GM21717 (cell line): ENCODE results near the gene ALPK3.

Experiments used
- ATAC-seq: cut with Tn5 transposase; IDR thresholded peaks from one replicate; pipeline ENCODE4 v1.9.1; 2021; ENCODE audit warnings: mild to moderate bottlenecking, moderate library complexity; ENCODE audit not compliant: unreplicated experiment

Gene ALPK3, protein sequence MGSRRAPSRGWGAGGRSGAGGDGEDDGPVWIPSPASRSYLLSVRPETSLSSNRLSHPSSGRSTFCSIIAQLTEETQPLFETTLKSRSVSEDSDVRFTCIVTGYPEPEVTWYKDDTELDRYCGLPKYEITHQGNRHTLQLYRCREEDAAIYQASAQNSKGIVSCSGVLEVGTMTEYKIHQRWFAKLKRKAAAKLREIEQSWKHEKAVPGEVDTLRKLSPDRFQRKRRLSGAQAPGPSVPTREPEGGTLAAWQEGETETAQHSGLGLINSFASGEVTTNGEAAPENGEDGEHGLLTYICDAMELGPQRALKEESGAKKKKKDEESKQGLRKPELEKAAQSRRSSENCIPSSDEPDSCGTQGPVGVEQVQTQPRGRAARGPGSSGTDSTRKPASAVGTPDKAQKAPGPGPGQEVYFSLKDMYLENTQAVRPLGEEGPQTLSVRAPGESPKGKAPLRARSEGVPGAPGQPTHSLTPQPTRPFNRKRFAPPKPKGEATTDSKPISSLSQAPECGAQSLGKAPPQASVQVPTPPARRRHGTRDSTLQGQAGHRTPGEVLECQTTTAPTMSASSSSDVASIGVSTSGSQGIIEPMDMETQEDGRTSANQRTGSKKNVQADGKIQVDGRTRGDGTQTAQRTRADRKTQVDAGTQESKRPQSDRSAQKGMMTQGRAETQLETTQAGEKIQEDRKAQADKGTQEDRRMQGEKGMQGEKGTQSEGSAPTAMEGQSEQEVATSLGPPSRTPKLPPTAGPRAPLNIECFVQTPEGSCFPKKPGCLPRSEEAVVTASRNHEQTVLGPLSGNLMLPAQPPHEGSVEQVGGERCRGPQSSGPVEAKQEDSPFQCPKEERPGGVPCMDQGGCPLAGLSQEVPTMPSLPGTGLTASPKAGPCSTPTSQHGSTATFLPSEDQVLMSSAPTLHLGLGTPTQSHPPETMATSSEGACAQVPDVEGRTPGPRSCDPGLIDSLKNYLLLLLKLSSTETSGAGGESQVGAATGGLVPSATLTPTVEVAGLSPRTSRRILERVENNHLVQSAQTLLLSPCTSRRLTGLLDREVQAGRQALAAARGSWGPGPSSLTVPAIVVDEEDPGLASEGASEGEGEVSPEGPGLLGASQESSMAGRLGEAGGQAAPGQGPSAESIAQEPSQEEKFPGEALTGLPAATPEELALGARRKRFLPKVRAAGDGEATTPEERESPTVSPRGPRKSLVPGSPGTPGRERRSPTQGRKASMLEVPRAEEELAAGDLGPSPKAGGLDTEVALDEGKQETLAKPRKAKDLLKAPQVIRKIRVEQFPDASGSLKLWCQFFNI (N-terminal part only)

DNA sequence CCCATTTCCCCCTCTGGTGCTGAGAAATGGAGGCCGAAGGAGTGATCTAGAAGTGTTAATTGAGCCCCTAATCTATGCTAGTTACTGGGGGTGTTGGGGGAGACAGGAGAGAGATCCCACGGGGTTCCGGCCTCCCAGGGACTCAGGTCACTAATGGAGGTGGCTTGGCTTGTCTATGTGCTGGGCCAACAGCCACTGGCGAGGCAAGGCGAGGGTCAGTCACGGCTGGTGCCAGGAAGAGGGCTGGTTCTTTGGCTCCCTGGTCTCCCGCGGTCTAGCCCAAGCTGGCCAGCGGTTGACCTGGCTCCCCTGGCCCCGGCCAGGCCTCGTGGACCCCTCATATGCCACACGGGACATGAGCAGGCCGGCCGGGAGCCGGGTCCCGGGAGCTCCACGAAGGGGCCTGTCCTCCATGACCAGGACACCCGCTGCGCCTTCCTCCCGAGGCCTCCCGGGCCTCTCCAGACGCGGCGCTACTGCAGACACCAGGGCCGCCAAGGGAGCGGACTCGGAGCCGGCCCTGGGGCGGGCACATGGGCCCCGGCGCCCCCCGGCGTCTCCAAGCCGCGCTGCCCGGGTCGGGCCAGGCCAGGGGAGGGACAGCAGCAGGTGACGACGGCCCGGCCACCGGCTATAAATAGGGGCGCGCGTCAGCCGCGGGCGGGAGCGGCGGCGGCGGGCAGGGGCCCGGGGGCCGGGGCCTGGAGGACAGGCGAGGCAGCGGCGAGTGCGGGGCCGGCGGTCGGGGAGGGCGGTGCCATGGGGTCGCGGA lies at the start of gene ALPK3:
ALPK3 (plus strand) TSS at position 663 of the 772 bp plus-strand sequence; CDS start at position 760, 97 bp downstream.
- no peak for ATAC-seq

DNA sequence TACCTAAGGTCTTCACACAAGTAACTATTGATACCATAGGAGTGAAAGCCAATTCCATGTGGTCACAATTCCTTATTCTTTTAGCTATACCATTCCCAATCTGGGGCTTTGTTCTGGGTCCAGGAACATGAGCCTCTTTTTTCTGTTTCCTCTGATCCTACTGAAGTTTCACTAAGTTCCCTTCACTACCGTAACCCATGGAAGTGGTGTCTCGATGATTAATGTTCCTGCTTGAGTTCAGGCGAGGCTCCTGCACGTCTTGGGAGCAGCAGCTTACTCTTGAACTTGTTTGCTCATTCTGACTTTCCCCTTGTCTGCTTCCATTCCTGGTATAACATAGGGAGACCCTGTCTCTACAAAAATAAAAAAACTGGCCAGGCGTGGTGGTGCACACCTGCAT lies 45.1 kb upstream of the ALPK3 start:
- ATAC-seq = no peak

DNA sequence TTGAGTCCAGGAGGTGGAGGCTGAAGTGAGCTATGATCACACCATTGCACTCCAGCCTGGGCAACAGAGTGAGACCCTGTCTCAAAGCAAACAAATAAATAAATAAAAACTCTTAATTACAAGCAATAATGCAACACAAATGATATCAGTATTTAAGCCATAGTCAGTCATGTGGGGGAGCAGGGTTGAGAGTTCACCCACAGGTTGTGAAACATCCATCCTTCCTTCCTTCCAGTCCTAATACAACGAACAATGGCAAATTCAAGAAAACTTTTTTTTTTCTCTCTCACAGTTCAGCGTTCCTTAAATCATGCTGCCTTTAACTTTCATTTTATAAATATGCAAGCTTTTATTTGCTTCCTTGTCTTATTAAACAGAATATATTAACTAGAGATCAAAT lies 44.7 kb upstream of the ALPK3 start:
- ATAC-seq = no peak

DNA sequence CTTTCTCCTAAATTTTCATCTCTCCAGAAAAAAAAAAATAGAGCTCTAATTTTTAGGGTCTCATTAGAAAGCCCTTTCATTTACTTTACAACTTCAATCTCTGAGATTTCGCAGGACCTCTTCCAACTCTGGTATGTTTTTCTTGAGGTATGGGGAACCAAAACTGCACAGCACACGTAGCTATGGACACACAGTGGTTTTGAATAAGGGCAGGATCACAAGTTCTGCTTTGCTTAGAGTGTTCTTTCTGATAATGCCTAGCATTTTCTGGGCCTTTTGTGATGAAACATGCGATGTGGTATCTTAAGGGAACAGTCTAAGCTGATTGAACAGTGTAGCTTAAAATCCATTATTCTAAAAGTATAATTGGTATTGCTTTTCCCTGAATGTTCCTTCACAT lies 43.4 kb upstream of the ALPK3 start:
- ATAC-seq = no peak

DNA sequence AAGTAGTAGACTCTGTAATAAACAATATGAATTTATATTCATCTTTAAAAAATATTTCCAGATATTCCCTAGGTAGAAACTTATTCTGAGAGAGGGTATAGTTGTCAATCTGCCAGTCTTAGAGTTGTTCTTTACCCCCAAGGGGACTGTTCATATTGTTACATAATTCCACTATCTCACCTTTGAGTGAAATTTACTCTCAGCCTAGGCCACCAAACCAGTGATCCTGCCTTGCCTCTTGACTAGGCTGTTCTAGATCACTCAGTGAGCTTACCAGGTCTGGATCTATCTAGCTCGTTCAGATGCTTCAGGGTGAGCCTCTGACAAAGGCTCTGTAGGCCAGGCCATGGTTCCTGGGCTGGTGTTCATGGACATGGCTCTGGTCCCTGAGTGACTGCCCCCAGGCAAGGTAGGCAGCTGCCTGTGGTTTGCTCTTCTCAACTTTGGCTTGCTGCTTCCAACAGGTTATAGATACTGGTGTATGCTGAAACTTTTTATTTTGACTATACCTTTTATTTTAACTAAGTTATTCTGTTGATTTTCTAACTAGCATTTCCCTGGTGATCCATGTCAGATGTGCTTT lies 41.2 kb upstream of the ALPK3 start:
- no peak for ATAC-seq

DNA sequence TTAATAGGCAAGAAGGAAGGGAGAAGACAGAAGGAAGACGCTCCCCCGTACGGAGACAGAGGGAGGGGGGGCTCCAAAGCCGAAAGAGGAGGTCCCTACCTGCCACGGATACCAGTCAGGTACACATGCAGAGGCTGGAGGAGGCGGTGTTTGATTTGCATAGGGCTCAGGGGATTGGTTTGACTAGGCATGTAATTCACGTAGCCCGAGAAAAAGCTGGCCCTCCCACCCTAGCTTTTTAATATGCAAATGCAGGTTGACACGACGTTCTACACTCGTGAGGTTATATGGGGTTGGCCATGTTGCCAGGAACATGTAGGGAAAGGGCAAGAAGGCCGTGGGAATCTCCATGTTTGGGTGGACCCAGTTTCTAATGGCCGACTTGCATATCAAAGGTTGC lies 39.0 kb upstream of the ALPK3 start:
- ATAC-seq = no peak

DNA sequence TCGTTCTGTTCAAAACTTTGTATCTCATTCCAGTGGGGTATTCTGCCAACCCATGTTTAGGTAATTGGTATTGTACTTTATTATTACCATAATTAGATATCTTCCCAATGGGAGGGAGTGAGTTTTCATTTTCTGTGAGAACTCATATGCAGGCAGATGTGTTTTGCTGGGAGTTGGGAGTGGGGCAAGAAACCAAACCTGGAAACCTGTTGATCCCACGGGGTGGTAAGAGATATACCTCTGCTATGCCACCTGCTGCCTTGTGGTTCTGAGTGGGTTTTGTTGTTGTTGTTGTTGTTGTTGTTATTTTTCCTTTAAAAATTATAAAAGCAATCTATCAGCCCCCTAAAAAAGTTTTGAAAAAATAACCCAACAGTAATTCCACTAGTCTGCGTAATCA lies 36.7 kb upstream of the ALPK3 start:
- no peak for ATAC-seq

DNA sequence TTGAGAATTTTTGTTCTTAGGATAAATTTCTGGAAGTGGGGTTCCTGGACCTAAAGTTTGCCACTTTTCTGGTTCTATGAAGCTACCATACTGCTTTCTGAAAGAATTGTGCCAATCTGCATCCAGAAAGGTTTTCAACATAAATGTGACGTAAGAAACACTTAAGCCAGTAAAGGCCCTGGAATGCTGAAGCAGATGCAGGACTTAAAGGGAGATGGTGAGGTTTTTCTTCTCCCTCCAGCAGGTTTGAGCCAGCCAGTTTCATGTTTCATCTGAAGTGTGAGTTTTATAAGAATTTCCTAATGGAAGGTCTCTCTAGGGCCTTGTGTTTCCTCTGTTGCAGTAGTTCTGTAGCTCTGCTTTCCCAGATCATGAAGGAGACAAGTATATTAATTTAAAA lies 35.7 kb upstream of the ALPK3 start:
- no peak for ATAC-seq

DNA sequence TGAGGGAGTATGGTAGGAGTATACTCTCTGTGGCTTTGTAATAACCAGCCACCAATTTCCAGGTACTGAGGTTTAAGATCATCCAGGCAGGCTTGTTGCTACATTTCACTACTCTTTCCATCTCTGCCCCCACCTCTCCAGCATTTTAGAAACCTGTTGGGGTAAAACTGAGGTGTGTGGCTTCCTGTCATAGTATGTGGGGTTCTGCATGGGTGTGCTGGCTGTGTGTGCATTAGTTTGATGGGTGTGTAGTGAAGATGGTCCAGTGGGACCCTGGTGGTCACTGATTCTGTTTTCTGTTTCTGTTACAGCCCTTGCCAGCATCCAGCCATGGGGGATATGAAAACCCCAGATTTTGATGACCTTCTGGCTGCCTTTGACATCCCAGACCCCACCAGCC lies 34.8 kb upstream of the ALPK3 start:
- no peak for ATAC-seq

DNA sequence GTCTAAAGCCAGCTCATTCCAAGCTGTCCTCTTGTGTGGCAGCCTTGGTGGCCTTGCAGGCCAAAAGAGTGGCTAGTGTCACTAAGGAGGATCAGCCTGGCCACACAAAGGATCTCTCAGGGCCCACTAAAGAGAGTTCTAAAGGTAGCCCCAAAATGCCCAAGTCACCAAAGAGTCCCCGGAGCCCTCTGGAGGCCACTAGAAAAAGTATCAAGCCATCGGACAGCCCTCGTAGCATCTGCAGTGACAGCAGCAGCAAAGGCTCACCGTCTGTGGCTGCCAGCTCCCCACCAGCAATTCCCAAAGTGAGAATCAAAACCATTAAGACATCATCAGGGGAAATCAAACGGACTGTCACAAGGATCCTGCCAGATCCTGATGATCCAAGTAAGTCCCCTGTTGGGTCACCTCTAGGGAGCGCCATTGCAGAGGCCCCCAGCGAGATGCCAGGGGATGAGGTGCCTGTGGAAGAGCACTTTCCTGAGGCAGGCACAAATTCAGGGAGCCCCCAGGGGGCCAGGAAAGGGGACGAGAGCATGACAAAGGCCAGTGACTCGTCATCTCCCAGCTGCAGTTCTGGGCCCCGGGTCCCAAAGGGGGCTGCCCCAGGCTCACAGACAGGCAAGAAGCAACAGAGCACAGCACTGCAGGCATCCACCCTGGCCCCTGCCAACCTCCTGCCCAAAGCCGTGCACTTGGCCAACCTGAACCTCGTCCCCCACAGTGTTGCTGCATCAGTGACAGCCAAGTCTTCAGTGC lies 33.5 kb upstream of the ALPK3 start:
- ATAC-seq = no peak

DNA sequence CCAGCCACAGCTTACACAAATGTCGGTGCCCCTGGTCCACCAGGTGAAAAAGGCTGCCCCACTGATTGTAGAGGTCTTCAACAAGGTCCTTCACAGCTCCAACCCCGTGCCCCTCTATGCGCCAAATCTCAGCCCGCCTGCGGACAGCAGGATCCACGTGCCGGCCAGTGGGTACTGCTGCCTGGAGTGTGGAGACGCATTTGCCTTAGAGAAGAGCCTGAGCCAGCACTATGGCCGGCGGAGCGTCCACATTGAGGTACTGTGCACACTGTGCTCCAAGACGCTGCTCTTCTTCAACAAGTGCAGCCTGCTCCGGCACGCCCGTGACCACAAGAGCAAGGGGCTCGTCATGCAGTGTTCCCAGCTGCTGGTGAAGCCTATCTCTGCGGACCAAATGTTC lies 32.9 kb upstream of the ALPK3 start:
- no peak for ATAC-seq

DNA sequence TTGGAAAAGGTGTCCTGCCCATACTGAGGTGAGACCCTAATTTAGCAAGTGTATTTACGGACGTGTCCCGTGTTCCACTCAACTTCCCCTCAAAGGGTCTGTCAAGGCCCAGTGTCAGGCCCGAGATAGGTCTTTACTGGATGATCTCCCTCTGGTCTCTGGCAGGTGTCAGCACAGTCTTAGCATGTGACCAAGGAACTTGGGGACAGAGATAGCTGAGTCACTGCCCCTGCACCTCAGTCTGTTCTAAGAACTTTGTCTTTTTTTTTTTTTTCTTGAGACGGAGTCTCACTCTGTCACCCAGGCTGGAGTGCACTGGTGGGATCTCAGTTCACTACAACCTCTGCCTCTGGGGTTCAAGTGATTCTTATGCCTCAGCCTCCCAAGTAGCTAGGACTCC lies 32.1 kb upstream of the ALPK3 start:
- no peak for ATAC-seq

DNA sequence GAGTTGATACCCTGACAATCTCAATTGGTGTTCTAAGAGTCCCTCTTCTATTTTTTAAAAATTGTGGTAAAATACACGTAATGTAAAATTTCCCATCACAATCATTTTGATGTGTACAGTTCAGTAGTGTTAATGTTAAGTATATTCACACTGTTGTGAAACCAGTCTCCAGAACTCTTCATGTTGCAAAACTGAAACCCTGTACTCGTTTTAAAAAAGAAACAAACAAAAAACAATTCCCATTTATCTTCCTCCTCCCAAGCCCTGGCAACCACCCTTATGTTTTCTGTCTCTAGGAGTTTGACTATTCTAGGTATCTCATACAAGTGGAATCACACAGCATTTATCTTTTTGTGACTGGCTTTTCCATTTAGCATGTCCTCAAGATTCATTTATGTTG lies 28.7 kb upstream of the ALPK3 start:
- ATAC-seq = no peak

DNA sequence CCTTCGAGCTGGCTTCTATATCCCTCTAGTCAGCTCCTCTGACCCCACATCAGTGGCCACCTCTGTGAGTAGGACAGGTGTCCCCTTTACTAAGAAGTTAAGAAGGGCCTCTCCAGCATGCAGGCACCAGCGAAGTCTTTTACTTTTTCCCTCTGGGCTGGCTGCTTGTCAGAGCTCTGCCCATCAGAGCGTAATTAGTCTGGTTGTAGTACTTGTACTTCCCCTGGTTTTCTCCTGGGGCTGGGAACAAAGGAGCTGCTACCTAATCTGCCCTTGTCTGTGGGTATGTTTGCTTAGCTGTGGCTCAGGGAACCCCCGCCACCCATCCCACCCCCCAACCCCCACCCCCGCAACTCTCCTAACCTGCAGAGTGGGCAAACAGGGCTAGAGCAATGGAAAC lies 27.4 kb upstream of the ALPK3 start:
- ATAC-seq = no peak

DNA sequence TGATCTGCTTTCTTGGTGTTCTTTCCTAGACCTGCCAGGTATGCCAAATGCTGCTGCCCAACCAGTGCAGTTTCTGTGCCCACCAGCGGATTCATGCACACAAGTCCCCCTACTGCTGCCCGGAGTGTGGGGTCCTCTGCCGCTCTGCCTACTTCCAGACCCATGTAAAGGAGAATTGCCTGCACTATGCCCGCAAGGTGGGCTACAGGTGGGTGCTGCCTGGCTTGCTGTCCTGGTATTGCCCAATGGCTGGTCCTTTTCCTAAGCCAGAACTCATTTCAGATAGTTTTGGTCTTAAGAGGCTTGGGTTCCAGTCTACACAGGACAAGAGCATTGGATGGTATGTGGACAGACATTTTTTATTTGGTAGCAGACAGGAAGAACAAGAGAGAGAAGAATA lies 26.5 kb upstream of the ALPK3 start:
- ATAC-seq = no peak

DNA sequence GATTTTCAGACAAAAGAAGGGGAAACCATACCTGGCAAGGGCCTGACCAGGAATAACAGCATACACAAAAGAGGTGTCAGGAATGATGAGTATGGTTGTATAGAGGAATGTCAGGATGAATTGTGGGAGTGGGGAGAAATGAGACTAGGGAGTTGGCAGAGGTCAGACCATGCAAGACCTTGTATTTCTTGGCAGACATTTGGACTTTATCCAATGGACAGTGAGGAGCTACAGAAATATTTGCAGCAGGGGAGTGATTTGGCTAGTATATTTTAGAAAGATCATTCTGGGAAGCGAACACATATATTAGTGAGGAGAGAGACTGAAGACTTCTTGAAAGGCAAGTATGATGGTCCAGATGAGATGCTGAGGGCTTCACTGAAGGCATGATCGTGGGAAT lies 25.4 kb upstream of the ALPK3 start:
- ATAC-seq = no peak

DNA sequence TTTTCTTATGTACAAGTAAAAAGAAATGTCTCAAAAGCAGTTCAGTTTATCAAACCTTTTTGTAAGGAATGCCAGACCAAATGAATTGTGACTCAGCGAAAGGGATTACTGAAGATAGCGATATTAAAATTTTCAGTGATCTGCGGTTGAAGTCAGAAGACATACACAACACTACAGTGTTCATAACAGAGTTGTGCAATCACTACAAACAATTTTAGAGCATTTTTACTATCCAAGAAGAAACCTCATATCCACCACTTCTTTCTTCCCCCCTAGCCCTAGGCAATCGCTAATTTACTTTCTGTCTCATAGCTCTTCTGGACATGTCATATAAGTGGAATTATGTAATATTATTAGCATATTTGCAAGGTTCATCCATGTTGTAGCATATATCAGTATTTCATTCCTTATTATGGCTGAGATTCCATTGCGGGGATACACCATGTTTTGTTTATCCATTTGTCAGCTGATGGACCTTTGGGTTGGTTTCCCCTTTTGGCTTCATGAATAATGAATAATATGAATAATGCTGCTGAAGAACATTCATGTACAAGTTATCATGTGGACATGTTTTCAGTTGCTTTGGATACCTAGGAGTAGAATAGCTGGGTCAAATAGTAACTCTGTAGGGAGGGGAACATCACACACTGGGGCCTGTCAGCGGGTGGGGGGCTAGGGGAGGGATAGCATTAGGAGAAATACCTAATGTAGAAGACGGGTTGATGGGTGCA lies 23.6 kb upstream of the ALPK3 start:
- no peak for ATAC-seq

DNA sequence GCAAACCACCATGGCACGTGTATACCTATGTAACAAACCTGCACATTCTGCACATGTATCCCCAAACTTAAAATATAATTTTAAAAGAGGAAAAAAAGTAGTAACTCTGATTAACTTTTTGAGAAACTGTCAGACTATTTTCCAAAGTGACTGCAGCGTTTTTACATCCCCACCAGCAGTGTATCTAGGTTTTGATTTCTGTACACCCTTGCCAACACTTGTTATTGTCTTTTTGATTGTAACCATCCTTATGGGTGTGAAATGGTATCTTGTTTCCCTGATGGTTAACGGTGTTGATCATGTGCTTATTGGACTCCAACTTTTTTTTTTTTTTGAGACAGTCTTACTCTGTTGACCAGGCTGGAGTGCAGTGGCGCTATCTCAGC lies 23.0 kb upstream of the ALPK3 start:
- no peak for ATAC-seq

DNA sequence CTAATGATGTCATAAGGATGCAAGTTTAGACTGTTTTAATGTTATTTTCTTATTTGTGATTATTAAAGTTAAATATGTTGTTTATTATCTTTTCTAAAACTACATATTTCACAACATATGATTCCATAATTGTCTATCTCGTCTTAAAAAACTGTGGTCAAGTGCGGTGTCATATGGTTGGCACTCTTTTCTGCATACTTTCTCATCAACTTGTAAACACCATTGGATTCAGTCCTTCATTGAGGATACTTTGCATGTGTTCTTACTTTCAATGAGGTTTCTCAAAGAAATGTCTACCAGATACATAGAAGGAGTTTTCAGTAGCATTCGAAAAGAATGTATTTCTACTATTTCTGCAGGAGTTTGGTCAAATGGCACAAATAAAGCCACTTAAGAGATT lies 22.0 kb upstream of the ALPK3 start:
- no peak for ATAC-seq
